ENCODE measurements around the gene DRC7. TPM values are rescaled to one million over a fixed set of nuclear protein-coding genes. Genes with fewer than 3 reads are reported as not detected.

The DRC7 gene
- total and polyA plus RNA-seq, 9 of the 15 experiments (the other 6 are each of a cell fraction or from before 2014, with no cell fraction given) = 0.04 to 0.33 (median 0.12) TPM; not detected in 3

DNA sequence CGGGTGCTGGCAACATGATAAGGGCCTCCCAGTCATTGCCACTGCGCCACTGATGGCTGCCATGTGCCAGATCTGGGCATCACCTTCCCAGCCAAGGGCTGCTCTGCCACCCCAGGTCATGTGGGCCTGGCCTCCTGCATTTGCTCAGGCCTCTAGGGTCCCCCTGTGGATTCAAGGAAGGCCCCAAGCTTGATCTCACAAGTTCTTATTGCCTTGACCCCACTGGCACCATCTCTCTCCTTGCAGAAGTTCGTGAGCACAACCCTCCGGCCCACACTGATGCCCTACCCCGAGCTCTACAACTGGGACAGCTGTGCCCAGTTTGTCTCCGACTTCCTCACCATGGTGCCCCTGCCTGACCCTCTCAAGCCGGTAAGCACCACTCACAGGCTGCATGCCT lies 5.3 kb downstream of the DRC7 start:
- intact Hi-C loops (cut with micrococcal nuclease) = no loop called here
- 89% methylated on average over 7 of the region's 7 CpGs for WGBS (ENCODE audit: insufficient coverage, low coverage, missing lambda C conversion rate)
- no peaks in the 10 kb centered on the region for H3K9me1 ChIP-seq (ENCODE audit: control insufficient read depth, insufficient read depth, low read length)
- BruUV-seq (replicated peaks) = no TSS peak
- ChIA-PET POLR2A (interaction anchor here (1.2 to 3.3 kb wide), 2 partner anchors 10 to 12 kb away, joined by 4 to 15 read pairs; no protein-coding TSS in a partner anchor), CTCF (ENCODE audit: low intra/inter-chr PET ratio) (no interaction called here)
- no peaks in the 10 kb centered on the region for H3K27me3 ChIP-seq (ENCODE audit: control insufficient read depth in 2 of 2, insufficient read depth in 2 of 2, low read length in 2 of 2)
- ATAC-seq (no peak), DNase-seq (ENCODE audit: extremely low read depth in 1 of 4, low spot score in 3 of 4) (no peak), FAIRE-seq (no peak)
- H3K27ac ChIP-seq (ENCODE audit: extremely low read depth, low read depth, low read length) = no peak overlapping the region
- in situ Hi-C loops (cut with MboI) = no loop called here
- no peak for TF ChIP-seq SP2 (IDR thresholded peaks at IDR 0.05; ENCODE audit: extremely low read depth, low read depth, low read length, poor library complexity, severe bottlenecking)
- 0 out of 2 replicates have a peak, but pooled peaks have one; percentile 34 for TF ChIP-seq FOXP1 (CRISPR knock-in tag; IDR thresholded peaks at IDR 0.05)
- H3K36me3 ChIP-seq (ENCODE audit: control insufficient read depth, insufficient read depth, low read length) = no peaks in the 10 kb centered on the region
- no peaks in the 10 kb centered on the region for H4K20me1 ChIP-seq (replicated peaks; ENCODE audit: control insufficient read depth, insufficient read depth, low read length)
- no peaks in the 10 kb centered on the region for H3K79me2 ChIP-seq (ENCODE audit: control insufficient read depth, insufficient read depth, low read length)
- H2AFZ ChIP-seq (ENCODE audit: low read depth, low read length) = no peak overlapping the region; the same call in 1 of the 2 replicates
- peaks cover 32 to 40% of the 10 kb centered on the region in 2 experiments for H3K4me1 ChIP-seq (replicated peaks in 1 of 2; ENCODE audit: control insufficient read depth in 2 of 2, insufficient read depth in 2 of 2, low read length in 2 of 2)
- 0 out of 2 replicates have a peak, but pooled peaks cover 2% of the 10 kb centered on the region for H3K9me3 ChIP-seq (replicated peaks; ENCODE audit: control insufficient read depth, insufficient read depth, low read depth, low read length)
- H3K4me3 ChIP-seq = no peak overlapping the region
- 0 out of 4 replicates have a peak overlapping the region, but pooled peaks of 1 of the 2 experiments have one; percentile 22 for H3K9ac ChIP-seq (ENCODE audit: insufficient read depth in 1 of 2, low read depth in 2 of 2, low read length in 2 of 2)
- no peak overlapping the region for H3K4me2 ChIP-seq (ENCODE audit: insufficient read depth, low read length)

DNA sequence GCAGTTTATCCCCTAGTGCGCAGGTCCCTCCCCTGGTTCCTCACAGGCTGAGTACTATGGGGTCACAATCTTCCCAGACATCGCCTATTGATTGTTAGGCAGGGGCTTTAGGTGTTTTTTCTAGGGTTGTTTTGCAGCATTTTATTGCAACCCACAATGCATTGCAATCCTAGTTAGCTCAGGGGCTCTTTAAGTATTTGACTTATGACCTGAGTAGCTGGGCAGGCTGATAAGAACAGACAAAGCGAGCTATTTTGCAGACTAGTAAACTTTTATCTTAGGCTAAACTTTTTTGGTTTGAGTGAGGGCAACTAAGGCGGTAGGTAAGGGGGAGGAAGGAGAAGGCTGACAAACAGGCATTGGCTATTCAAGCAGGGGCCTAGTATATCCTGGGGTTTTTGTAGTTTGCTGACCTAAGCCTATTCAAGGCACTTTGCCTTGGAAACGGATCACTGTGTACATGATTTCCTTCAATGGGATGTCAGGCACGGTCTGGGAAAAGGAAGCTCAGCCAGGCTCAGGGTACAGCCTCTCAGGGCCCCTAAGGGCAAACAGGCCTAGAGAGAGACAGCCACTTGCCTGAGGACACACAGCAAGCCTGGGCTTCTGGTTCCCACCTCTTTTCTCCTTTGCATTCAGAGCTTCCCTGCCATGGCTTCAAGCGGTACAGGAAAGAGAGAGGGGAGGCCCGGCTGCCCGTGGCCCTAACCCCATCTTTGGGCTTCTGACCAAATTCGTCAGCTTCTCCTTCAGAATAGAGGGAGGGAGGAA lies 6.4 kb downstream of the DRC7 start:
- no peak overlapping the region for H3K4me3 ChIP-seq
- in situ Hi-C loops (cut with MboI) = no loop called here
- H4K20me1 ChIP-seq (replicated peaks; ENCODE audit: control insufficient read depth, insufficient read depth, low read length) = no peaks in the 10 kb centered on the region
- H3K9me1 ChIP-seq (ENCODE audit: control insufficient read depth, insufficient read depth, low read length) = no peaks in the 10 kb centered on the region
- no peaks in the 10 kb centered on the region for H3K36me3 ChIP-seq (ENCODE audit: control insufficient read depth, insufficient read depth, low read length)
- ChIA-PET CTCF (ENCODE audit: low intra/inter-chr PET ratio) (no interaction called here), POLR2A (interaction anchor here (0.6 to 3.3 kb wide), 7 partner anchors 9 to 220 kb away, joined by 3 to 15 read pairs (median 4); no protein-coding TSS in a partner anchor)
- H3K27me3 ChIP-seq (ENCODE audit: control insufficient read depth in 2 of 2, insufficient read depth in 2 of 2, low read length in 2 of 2) = no peaks in the 10 kb centered on the region
- H3K9ac ChIP-seq (ENCODE audit: insufficient read depth in 1 of 2, low read depth in 2 of 2, low read length in 2 of 2) = peak overlapping the region; percentile 28 to 57; a peak in 3 of 4 replicates
- no peaks in the 10 kb centered on the region for H3K79me2 ChIP-seq (ENCODE audit: control insufficient read depth, insufficient read depth, low read length)
- ATAC-seq (peak; percentile 68), FAIRE-seq (peak; percentile 85), DNase-seq (ENCODE audit: extremely low read depth in 1 of 4, low spot score in 3 of 4) (peak in 1 of 4 experiments; percentile 69)
- peak overlapping the region; percentile 78 for H2AFZ ChIP-seq (ENCODE audit: low read depth, low read length)
- 7% methylated on average over 9 of the region's 10 CpGs for WGBS (ENCODE audit: insufficient coverage, low coverage, missing lambda C conversion rate)
- H3K27ac ChIP-seq (ENCODE audit: extremely low read depth, low read depth, low read length) = peak overlapping the region; percentile 60
- BruUV-seq (replicated peaks) = no TSS peak
- peak overlapping the region; percentile 67 for H3K4me2 ChIP-seq (ENCODE audit: insufficient read depth, low read length)
- intact Hi-C loops (cut with micrococcal nuclease) = no loop called here
- H3K4me1 ChIP-seq (replicated peaks in 1 of 2; ENCODE audit: control insufficient read depth in 2 of 2, insufficient read depth in 2 of 2, low read length in 2 of 2) = peaks cover 24 to 30% of the 10 kb centered on the region in 2 experiments
- 0 out of 2 replicates have a peak, but pooled peaks cover 2% of the 10 kb centered on the region for H3K9me3 ChIP-seq (replicated peaks; ENCODE audit: control insufficient read depth, insufficient read depth, low read depth, low read length)
- no peak for TF ChIP-seq CREB1 (IDR thresholded peaks at IDR 0.05)
- TF ChIP-seq CREB1 (CRISPR knock-in tag; IDR thresholded peaks at IDR 0.05) = no peak
- no peak for TF ChIP-seq FOXP1 (CRISPR knock-in tag; IDR thresholded peaks at IDR 0.05)
- peak; percentile 65; the same call in 1 of the 2 replicates for TF ChIP-seq SOX6 (IDR thresholded peaks at IDR 0.05)
- peak; percentile 72 for TF ChIP-seq SMARCA4 (IDR thresholded peaks at IDR 0.05)
- TF ChIP-seq EZH2 (IDR thresholded peaks at IDR 0.05; ENCODE audit: borderline replicate concordance, low read depth, low read length) = no peak
- TF ChIP-seq ZFP36 (IDR thresholded peaks at IDR 0.05; ENCODE audit: low read depth, low read length, partially characterized antibody) = peak; percentile 54
- peak; percentile 54 for TF ChIP-seq CBFA2T2 (conservative IDR thresholded peaks at IDR 0.05)
- no peak for TF ChIP-seq HIVEP1 (CRISPR knock-in tag; IDR thresholded peaks at IDR 0.05)
- no peak for TF ChIP-seq SRF (CRISPR knock-in tag; IDR thresholded peaks at IDR 0.05)
- no peak for TF ChIP-seq EP400 (IDR thresholded peaks at IDR 0.05)
- TF ChIP-seq, protein P1, sequence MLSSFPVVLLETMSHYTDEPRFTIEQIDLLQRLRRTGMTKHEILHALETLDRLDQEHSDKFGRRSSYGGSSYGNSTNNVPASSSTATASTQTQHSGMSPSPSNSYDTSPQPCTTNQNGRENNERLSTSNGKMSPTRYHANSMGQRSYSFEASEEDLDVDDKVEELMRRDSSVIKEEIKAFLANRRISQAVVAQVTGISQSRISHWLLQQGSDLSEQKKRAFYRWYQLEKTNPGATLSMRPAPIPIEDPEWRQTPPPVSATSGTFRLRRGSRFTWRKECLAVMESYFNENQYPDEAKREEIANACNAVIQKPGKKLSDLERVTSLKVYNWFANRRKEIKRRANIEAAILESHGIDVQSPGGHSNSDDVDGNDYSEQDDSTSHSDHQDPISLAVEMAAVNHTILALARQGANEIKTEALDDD (IDR thresholded peaks at IDR 0.05) = peak; percentile 100
- peak; percentile 82 for TF ChIP-seq ARID1B (IDR thresholded peaks at IDR 0.05)
